Hematopoietic multipotent progenitor cell treated with erythropoietin and hydrocortisone succinate and interleukin-3 and kit ligand, for 4 days (in vitro differentiated cells): Measurements from ENCODE around the gene IKBKE.
A peak's percentile ranks its signal among the peaks of the same experiment; 100 is the strongest.

Experiments used
- DNase-seq: peaks from one replicate; pipeline ENCODE4 v3.0.0-alpha.2; 2015

The IKBKE gene

DNA sequence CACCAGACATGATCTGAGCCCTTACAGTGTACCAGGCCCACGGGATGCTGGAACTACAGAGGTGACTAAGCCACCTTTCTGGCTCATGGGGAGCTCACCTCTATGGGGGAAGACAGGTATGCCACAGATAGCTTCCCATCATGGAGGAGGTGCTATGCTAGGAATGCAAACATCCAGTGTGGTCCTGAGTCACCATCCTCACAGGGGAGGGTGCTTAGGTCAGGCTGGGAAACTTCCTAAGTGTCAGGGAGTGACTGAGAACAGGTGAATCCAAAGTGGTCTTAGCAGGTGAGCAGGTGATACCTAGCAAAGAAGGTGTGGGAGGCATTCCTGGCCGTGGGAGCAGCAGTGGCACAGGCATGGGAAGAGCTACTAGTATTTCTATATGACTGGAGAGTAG lies 28.4 kb downstream of the IKBKE start:
- DNase-seq = no peak

DNA sequence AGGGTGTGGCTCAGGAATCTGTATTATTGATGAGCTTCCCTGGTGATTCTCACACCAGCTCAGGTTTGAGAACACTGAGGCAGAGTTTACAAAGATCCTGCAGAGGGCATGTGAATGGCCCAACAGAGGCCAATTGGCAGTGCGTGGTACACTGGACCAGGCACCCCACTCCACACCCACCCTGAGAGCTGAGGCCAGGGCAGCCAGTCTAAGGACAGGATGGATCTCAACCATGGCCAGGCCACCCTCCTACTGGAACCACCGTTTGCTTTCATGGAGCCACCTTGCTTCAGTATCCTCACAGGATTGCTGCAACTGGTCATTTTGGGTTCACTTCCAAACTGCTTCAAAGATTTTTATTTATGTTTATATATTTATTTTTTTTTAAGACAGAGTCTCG lies 29.8 kb downstream of the IKBKE start:
- no peak for DNase-seq

DNA sequence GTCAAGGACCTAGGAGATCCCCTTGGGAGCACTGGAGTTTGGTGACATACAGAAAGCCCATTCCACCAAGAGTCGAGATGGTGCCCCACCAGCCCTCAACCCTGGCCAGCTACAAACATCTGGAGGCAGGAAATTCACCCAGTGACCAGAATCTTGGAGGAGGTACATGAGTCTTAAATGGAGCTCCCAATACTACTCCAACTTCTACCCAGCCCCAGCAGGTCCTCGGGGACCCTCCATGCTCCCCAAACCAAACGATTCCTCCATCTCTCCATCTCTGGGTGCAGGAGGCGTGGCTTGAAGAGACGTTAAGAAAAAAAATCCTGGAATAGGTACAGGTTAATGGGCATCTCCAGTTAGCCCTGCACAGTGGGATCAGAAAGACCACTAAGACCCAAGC lies 31.6 kb downstream of the IKBKE start:
- no peak for DNase-seq

DNA sequence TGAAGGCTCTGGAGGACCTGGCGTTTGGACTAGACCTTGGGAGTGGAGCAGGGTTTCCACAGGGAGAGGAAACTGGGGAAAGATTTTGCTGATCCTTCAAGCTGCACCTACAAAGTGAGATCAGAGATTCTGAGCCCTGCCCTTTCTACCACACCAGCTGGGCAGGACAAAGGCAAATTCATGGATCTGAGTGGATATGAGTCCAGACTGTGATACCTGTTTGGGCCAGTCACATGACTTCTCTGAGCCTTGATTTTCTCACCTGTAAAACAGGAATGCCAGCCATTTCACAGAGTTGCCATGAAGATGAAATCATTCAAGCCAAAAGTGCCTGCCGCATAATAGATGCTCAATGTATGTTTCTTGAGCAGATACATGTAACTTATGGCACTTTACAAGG lies 32.1 kb downstream of the IKBKE start:
- no peak for DNase-seq

DNA sequence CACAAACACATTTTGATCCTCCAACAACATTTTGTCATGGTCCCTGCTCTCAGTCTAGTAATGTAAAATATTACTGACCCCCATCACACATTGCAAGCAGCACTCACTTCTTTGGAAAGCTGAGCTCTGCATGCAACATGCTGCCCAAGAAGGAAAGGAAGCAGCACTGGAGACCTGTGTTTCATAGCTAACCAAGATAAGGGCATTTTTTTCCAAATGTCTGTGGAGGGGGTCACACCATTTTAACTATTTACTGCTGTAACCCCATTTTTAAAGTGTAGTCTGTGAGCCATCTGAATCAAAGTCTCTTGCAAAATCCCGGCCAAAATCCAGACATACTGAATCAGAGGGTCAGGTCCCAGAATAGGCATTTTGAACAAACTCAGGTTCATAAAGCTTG lies 32.5 kb downstream of the IKBKE start:
- DNase-seq = peak; percentile 23

- peak; percentile 74 for DNase-seq
These were observed 33.5 kb downstream of the IKBKE start for GRCh38 chr1:206503591-206504362.

- DNase-seq = no peak
These were observed 34.1 kb downstream of the IKBKE start for GRCh38 chr1:206504363-206504713.

- peak; percentile 37 for DNase-seq
These were observed 35.6 kb downstream of the IKBKE start for GRCh38 chr1:206505702-206506355.

DNA sequence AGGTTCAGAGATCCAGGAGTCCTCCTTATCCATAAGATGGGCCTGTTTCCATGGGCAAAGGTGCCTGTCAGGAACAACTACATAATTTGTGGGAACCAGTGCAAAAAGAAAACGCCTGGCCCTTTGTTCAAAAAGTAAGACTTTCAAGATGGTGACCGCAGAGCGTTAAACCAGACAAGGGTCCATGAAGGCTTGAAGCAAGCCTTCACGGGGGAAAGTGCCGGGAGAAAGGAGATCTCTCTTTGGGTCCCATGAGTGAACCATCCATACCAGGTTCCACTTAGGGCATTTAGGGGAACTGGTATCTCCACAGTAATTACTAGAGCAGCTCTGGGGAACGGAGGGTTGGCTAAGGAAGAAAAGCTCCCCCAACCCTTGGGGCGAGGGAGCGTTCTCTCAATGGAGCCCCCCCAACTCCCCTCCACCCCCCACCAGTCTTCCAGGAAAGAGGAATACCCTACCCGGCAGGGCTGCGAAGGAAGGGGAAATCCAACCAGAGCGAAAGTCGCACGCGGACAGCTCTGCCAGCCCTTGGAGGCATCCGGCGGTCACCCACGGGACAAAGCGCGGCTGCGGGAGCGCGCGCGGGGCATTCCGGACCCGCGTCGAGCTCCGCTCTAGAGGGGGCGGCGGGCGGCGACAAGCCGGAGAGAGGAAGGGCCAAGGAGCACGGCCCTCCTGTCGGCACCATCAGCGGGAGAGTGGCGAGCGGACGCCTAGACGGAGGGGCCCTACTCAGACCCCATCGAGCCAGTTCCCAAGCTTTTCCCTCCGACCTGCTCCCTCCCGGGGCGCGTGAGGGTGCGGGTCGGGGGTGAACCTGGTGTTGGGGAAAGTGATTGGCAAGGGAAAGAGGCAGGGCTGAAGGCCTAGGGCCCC lies 36.4 kb downstream of the IKBKE start:
- no peak for DNase-seq

- DNase-seq = peak; percentile 87
These were observed 37.2 kb downstream of the IKBKE start, which contains the start of gene RASSF5 for GRCh38 chr1:206507284-206508129. Gene RASSF5, plus strand, starts transcription at chr1:206507531. Its CDS starts 72 bp downstream, at chr1:206507603.

DNA sequence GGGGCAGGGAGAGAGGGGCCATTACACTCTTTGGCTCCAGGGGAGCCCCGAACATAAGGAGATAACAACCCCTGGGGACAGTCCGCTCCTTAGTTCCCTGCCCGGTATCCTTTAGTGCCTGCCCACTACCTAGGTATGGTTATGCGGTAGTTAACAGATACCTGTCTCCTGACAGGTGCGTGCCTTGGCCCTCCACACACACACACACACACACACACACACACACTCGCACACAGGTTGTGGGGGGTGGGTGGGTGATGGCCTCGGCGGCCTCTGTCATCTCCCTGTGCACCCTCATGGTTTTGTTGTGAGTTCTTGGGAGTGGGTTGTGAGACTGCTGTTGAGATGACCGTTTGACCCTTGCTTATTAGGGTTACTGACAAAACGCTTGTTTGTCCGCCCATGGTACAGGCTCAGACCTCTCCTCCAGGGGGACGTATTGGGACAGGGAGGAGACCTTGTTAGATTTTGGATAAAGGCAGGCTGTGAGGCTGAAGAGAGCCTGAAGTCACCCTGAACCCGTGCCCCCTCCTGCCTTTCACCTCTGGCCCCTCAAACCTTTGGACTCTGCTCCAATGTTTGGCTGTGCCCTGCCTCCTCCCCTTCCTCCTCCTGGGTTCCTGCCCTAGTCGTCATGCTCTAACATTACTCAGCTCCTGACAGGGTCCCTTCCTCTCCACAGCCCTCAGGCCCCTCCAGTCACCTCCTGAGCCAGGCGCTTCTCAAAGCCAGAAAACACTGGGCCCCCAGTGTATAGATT lies 38.0 kb downstream of the IKBKE start:
- DNase-seq = no peak

- DNase-seq = no peak
These were observed 38.7 kb downstream of the IKBKE start for GRCh38 chr1:206508956-206509355.

DNA sequence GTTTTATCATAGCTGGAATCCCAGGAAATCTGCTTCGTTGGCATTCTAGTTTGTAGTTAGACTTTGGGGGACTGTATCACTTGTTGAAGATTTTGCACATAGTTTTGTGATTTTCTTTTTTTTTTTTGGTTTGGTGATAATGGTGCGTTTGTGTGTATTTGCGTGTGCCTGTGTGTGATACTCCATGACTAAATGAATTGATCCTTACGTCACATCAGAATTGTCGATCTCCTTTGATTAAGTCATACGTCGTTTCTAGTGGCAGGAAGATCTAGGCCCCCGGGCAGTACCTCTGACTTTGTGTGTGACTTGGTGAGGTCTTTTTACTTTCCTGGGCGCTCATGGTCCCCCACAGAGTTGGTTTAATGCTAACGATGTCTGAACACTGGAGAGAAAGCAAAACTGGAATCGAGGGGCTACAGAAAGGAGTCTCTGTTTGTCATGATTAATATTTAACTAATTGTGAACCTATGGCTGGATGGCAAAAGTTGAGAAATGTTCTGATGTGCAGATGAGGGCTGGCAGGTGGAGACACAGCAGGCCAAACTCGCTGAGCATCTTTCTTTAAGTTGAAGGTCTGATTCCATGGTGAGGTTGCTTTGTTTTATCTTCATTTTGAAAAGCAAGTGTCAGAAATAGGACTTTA lies 39.5 kb downstream of the IKBKE start:
- DNase-seq = no peak

DNA sequence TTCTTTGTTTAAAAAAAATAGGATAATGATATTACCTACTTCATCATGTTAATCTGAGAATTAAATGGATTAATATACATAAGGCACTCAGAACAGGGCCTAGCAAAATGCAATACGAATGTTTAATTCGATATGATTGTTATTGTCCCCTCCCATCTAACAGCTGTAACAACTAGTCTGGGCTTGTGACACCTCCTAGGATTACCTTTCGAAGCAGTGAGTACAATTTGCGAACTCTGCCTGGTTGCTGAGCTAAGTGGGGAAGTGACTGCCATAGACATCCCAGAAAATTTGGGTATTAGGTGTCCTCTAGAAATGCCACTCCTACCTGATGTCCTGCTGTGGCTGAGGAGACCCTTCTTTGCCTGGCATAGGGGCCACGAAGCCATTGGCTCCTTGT lies 40.1 kb downstream of the IKBKE start:
- DNase-seq = no peak

GRCh38 chr1:206511362-206512057 lies 41.2 kb downstream of the IKBKE start:
- no peak for DNase-seq

DNA sequence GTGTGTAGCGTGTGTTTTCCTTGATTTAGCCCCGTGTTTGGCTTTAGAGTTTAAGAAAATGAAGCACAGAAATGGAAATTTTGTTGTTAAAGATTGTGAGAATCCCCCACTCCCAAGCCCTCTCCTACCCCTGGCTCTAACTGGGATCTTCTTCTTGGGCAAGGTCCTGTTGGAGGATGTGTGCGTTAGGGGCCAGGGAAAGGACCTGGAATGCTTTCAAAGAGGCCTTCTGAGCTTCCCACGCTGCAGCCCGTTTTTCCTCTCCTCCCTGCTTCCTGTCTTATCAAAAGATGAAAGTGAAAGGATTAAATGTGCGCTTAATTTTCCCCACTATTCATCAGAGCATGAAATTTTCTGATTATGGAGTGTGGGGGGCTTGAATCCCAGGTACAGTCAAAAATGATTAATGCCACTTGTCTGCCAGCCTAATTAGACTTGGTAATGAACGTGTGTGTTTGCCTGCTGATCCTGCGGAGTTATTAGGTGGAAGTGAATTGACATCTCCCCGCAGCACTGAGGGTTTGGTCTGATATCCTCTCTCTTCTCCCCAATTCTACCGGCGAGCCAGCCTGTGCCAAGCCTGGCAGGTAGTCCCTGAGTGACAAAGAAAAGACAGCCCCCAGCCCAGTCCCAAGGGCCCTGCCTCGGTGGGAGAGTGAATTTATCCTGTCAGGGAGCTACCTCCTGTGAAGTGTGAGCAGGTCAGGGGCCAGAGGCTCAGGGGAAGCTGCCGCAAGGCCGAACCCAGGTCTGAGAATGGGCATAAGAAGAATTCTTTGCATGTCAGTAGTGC lies 42.0 kb downstream of the IKBKE start:
- no peak for DNase-seq

GRCh38 chr1:206512851-206513180 lies 42.5 kb downstream of the IKBKE start:
- DNase-seq = no peak

GRCh38 chr1:206513312-206514111 lies 43.2 kb downstream of the IKBKE start:
- DNase-seq = no peak

- DNase-seq = peak; percentile 47
These were observed 44.6 kb downstream of the IKBKE start for GRCh38 chr1:206514813-206515387.
